Neural cell (in vitro differentiated cells): ENCODE data around the gene PRIMA1.

Source experiments
- CTCF ChIP-seq: fragments of 450-650 bp; IDR thresholded peaks from 2 replicates; pipeline ENCODE4 v1.5.1; 2014; ENCODE audit warnings: antibody characterized with exemption, mild to moderate bottlenecking, moderate library complexity; ENCODE audit not compliant: poor library complexity, severe bottlenecking
- EP300 ChIP-seq: fragments of 450-650 bp; conservative IDR thresholded peaks from 2 replicates; pipeline ENCODE4 v1.6.1; 2014; ENCODE audit warnings: antibody characterized with exemption, mild to moderate bottlenecking, moderate library complexity; ENCODE audit not compliant: poor library complexity, severe bottlenecking
- EZH2 ChIP-seq: fragments of 200-600, 300-800 bp; shearing (Covaris generic), sonication (generic); IDR thresholded peaks from 2 replicates; pipeline ENCODE4 v1.6.1; 2014; ENCODE audit warnings: antibody characterized with exemption, low read length, borderline replicate concordance, mild to moderate bottlenecking; ENCODE audit not compliant: insufficient read depth, poor library complexity, severe bottlenecking
- POLR2AphosphoS5 ChIP-seq: IDR thresholded peaks from 2 replicates; pipeline ENCODE4 v1.6.1; 2012
- REST ChIP-seq: IDR thresholded peaks from 2 replicates; pipeline ENCODE4 v1.6.1; 2012; ENCODE audit warnings: borderline replicate concordance
- TAF1 ChIP-seq: IDR thresholded peaks from 2 replicates; pipeline ENCODE4 v1.6.1; 2012; ENCODE audit warnings: low read depth

DNA sequence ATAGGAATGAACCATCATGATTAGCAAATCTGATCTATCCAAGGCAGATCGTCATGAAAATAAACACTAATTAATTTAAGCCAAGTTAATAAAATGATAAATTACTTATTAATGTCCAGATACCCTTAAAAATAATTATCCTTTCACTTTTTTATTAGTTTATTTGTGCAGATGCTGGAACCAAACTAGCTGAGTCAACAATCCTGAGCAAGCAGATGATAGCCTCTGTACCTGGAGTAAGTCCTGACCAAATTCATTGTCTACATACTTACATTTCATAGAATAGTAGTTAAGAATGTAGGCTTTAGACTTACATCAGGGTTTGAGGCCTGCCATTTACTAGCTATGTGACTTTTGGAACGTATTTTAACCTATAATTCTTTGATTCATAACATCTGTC is 105.8 kb downstream of the PRIMA1 start:
- no peak for TF ChIP-seq CTCF
- no peak for TF ChIP-seq TAF1
- TF ChIP-seq EZH2, result no peak
- no peak for TF ChIP-seq REST
- TF ChIP-seq POLR2AphosphoS5, result no peak
- no peak for TF ChIP-seq EP300
